Superior temporal gyrus (tissue), 1 donor: Measurements from ENCODE around the gene CTSE.
"Not testable (repeated sequence)": the region's sequence is repeated elsewhere in the genome, so short reads cannot be mapped to it uniquely, and the experiment has no call there.

Source experiments
- DNase-seq: peaks from one replicate; pipeline ENCODE4 v3.0.0-alpha.2; 2016; ENCODE audit errors: extremely low spot score

The CTSE gene

DNA sequence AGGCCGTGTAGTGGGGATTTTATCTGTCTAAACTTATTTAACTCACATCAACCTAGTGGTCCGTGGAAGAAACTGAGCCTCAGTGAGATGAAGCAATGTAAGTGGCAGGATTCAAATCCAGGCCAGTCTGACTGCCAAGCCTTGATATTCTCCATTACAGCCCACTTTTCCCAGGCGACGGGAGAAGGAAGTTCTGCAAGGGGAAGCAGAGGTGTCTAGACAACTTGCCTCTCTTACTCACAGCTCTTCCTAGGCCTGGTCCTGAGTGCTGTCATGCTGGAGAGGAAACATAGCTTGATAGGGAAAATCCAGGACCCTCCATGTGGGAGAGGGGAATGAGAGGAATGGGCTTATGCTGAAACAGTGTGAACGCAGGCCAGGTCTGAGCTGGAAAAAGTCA lies 9.1 kb downstream of the CTSE start:
- no peak for DNase-seq

DNA sequence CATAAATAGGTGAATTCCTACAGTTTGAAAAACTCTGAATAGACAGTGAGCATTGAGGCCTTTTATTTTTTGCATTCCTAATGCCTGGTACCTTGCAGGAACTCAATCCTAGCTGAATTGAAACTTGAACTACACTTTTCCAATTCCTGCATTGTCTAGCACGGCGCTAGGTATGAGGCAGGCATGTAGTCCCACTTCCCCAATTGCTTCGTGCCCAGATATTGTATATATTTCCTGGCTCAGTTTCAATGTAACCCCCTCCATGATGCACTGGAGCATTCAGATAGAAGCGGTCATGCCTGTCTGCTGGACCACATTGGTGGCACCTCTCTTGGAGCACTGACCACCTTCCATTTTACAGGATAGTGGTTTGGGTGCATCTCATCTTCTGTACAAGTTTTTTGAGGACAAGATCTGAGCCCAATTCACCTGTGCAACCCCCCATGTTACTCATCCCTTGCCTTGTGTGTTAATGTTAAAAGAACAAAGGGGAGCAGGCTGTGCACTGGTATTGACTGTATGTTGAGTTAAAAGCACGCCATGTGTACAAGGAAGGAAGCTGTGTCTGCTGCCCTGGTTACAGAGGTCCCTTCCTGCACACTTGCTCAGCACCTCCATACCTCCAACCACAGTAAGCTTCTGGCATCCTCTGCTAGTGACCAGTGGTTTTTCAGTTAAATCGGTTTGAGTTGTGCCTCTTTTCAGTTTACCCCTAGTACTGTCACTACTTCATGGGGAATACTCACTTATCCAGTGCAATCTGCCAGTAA lies 10.5 kb downstream of the CTSE start:
- DNase-seq, result no peak

- DNase-seq, result no peak
Observed at GRCh38 chr1:206012086-206012859, 11.4 kb downstream of the CTSE start.

DNA sequence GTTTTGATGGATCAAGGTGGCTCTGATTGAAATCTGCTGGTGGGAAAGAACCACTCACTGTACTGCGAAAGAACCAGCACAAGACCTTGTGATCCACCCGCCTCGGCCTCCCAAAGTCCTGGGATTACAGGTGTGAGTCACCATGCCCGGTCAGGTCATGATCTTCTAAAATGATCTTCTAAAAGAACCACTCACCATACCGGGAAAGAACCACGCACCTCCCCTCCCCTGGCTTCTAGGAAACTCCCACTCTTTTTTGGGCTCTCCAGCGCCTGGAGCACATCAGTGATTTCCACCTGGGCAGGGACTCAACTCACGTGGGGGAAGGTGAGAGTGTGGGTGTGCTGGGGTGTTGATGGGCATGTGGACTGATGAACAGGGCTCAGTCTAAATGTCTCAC lies 12.6 kb downstream of the CTSE start:
- no peak for DNase-seq

- DNase-seq, result no peak
Observed at GRCh38 chr1:206010060-206010459, 13.6 kb downstream of the CTSE start.

DNA sequence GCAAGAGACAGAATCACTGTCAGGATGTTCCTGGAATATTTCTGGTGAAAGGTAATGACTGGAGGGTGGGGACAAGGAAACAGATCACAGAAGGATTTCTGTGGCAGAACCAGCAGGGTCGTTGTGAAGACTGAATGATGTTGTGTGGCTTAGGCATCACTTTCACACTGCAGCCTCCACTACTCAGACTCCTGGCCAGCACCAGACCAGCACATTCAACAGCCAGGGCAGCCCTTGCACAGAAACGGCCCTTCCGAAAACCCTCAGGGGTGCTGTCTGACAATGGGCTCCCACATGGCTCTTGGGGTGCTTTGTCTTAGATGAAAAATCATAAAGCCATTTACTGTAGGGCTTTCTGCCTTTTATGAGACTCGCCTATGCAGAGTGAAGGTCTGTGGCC lies 16.7 kb downstream of the CTSE start:
- DNase-seq, result no peak

- DNase-seq, result no peak
Observed at GRCh38 chr1:206005778-206006180, 17.9 kb downstream of the CTSE start.

GRCh38 chr1:206005234-206005633 lies 18.5 kb downstream of the CTSE start:
- DNase-seq, result no peak

GRCh38 chr1:206004826-206005225 lies 18.9 kb downstream of the CTSE start:
- no peak for DNase-seq

GRCh38 chr1:206003854-206004800 lies 19.6 kb downstream of the CTSE start:
- DNase-seq, result no peak

DNA sequence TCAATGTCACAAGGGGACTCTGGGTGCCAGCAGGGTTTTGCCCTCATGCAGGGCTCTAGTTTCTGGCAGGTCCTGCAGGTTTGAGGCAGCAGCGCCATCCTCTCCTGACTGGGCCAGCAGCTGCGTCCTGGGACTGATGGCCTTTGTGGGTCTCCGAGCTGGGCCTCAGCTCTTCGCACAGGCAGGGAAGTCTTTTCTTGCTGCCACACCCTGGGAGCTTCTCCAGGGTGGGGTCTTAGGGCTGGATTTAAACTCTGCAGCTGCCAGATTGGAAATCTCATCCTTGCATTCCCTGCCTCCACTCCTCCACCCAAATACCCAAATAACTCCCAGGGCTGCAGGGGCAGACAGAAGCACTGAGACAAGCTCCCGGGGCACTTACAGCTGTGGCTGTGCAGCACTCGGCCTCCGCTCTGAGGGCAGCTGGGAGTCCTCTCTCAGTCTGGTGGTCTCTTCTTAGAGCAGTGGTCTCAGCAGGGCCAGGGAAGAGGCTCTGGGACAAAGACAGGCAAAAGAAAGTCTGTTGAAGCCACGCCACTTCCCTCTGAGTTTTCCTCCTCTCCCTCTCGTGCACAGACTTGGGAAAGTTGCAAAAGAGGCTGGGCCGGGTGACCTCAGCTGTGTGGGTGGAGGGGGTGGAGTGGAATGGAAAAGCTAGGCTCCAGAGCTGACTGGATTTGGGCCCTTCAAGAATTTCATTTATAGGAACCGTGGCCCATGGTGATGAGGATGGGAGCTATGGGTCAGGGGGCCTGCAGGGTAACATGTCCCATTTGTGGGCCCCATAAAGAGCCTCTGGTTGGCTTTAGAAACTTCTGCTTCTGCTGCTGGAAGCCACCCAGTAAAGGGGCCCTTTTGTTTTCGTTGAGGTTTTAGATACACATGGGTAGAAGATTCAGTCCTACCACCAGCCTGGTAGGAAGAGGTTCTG lies 20.6 kb downstream of the CTSE start, which contains the start of gene RAB7B:
RAB7B (minus strand) TSS at position 525 of the 931 bp plus-strand sequence. CDS start 9,260 bp downstream, outside the sequence.
- peak; percentile 58 for DNase-seq

DNA sequence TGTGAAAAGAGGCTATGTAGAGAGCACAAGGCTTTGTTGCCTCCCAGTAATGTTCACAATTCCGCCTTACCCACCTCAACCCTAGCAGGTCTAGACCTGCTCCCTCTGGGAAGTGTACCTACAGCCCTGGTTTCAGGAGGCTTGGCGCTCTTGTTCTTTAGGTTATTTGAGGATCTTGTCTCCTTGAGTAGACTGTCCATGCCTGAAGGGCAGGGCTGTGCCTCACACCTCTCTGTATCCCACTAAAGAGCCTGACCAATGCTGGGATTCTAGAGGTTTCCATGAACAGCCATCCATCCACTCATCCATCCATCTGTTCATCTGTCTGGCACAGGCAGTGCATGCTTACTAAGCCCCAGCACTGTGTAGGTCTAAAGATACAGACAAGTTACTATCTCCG lies 21.5 kb downstream of the CTSE start:
- DNase-seq, result no peak

DNA sequence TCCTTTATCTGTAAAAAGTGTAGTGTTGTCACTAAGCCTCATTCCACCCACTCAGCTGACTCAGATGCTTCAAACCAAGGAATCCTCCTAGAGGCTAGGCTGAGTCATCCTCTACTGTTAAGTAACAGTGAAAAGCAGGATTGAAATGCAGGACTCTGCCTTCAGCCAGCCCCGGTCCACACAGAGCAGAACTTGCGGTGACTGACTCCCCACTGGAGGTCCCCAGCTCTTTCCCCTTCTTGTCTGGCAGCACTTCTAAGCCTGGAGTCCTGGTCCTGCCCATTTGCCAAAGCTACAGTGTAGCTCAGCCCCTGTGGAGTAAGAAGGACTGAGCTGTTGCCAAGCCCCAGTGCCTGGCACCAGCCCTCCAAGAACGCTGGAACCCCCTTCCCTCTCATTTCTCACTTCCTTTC lies 22.2 kb downstream of the CTSE start:
- DNase-seq, result peak; percentile 76

- no peak for DNase-seq
Observed at GRCh38 chr1:206000641-206001339, 22.9 kb downstream of the CTSE start.

DNA sequence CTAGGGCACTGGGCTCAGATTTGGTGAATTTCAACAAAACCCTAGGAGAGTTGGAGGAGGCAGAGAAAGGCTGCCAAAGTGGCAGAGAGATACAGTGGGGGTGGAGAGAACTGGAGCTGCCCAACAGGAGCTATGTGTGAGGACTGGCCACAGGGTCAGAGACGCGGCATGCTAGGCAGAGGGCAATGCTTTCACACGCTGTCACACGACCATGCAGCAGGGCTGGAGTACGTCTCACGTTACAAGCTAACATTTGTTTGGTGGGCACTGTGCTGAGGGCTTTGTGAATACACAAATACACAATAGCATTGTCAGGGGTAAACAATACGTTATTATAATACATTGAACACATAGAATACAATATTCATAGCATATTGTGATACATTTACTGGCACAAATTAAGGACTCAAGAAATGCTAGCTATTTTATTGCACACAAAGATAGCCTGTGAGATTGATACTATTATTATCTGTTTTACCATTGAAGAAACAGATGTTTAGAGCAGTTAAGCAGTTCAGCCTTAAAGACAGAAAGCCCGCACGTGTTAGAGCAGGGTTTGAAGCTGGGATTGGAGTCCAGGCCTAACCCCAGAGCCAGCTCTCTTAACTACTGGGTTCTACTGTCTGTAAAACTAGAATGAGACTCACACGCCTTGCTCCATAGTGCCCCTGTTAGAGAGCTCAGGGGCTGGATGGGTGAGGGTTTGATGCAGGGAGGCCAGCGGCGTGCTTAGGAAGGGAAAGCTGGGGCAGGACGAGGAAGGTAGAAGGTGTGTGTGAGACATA lies 25.0 kb downstream of the CTSE start:
- DNase-seq, result peak; percentile 89

DNA sequence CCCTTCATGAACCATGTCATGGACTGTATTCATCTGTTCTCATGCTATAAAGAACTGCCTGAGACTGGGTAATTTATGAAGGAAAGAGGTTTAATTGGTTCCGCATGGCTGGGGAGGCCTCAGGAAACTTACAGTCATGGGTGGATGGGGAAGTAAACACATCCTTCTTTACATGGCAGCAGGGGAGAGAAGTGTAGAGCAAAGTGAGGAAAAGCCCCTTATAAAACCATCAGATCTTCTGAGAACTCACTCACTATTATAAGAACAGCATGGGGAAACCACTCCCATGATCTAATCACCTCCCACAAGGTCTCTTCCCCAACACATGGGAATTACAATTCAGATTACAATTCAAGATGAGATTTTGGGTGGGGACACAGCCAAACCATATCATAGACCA lies 27.1 kb downstream of the CTSE start:
- not testable (repeated sequence) for DNase-seq

- peak; percentile 96 for DNase-seq
Observed at GRCh38 chr1:205994346-205994745, 29.3 kb downstream of the CTSE start.

DNA sequence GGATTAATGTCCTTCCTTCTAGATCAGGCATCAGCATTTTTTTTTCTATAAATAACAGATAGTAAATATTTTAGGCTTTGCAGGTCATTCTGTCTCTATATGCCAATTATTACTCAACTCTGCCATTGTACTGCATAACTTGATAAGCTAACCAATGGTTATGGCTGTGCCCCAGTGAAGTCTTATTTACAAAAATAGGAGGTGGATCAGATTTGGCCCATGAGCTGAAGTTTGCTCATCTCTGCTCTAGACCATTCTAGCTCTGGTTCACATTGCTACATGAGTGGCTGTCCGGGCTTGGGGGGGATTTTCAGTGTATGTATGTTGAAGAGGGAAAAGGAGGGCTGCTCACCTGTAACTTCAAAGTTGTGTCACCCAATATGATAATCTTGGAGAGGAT lies 30.6 kb downstream of the CTSE start:
- DNase-seq, result no peak

- no peak for DNase-seq
Observed at GRCh38 chr1:205992218-205992882, 31.3 kb downstream of the CTSE start.
